Activated CD8-positive, alpha-beta memory T cell treated with anti-CD3 and anti-CD28 coated beads for 48 hours (primary cell): ENCODE measurements around the gene NDUFA12.

Experiments used
- DNase-seq, 3 experiments: peaks; one replicate each; pipeline ENCODE4 v3.0.0-alpha.2; 2020; ENCODE audit warnings: low read depth in 2 of 3, low spot score in 2 of 3

NDUFA12 gene

GRCh38 chr12:94942663-94943062 is 60.8 kb downstream of the NDUFA12 start:
- no peak for DNase-seq

DNA sequence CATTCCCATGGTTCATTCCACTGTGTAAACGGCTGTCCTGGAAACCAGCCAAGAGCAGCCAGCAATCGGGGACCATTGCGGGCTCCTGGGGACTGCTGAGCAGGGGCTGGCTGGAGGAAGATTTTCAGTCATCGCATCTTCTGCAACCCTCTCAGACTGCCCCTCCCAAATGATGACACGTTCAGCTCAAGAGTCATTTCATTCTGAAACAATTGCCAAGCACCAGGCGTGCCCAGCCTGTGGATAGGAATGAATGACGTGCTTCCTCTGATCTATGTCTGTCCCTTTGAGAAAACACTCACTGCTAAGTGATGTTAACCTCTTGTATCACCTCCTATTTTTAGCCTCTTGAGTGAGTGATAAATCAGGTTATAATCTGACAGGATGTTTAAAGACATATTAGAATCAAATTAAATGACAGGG is 62.0 kb downstream of the NDUFA12 start:
- DNase-seq = peak in 1 of 3 experiments; percentile 25

DNA sequence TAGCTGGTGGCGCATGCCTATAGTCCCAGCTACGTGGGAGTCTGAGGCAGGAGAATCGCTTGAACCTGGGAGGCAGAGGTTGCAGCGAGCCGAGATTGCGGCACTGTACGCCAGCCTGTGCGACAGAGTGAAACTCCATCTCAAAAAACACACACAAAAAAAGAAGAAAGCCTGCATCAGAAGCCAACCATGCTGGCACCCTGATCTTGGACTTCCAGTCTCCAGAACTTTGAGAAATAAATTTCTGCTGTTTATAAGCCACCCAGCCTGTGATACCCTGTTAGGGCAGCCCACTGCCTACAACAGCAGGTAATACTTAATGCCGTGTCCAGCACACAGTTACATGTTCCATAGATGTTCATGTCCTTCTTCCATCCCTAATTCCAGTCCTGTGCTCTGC is 62.7 kb downstream of the NDUFA12 start:
- no peak for DNase-seq

DNA sequence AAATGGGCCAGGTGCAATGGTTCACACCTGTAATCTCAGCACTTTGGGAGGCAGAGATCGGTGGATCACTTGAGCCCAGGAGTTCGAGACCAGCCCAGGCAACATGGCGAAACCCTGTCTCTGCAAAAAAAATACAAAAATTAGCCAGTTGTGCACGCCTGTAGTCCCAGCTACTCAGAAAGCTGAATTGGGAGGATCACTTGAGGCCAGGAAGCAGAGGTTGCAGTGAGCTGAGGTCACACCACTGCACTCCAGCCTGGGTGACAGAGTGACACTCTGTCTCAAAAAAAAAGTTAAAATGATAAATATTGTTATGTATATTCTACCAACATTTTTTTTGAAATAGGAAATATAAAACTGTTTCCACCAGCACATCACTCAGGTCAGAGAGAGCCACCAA is 64.9 kb downstream of the NDUFA12 start:
- no peak for DNase-seq

DNA sequence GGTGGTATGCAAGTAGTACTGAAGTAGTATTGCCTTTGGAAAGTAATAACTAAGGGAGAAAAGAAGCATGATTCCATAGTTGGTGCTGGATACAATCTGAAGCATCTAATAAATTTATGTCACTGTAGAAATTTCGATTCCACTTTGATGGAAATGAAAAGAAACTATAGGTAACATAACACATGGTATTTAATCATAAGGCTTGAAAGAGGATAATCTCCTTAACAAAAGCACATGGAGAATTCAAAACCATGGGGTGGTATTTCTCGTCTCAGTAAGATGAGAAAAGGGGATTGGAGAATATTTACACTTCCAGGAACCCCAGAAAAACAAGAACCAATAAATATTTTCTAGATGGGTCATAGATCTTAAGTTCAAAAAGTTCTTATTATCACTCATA is 72.7 kb downstream of the NDUFA12 start:
- no peak for DNase-seq

- no peak for DNase-seq
These were observed 73.3 kb downstream of the NDUFA12 start for GRCh38 chr12:94930216-94930654.

DNA sequence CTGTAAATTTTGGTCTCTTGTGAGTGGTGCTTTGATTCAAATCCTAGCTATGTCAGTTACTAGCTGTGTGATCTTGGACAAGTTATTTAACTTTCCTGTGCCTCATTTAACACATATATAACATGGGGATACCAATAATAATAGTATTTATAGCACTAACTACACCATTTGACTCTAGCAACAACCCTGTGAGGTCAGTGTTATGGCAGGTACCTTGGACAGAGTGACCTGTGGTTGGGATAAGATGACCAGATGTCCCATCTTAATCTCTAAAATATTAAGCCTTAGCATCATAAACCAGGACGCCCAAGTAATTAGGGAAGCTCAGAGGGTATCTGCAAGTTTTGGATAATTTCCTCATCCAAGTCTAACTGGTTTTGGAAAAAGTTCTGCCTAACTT is 73.7 kb downstream of the NDUFA12 start:
- no peak for DNase-seq

GRCh38 chr12:94925729-94926128 is 77.8 kb downstream of the NDUFA12 start:
- no peak for DNase-seq

- DNase-seq = no peak
These were observed 78.3 kb downstream of the NDUFA12 start for GRCh38 chr12:94925206-94925605.

- no peak for DNase-seq
These were observed 80.9 kb downstream of the NDUFA12 start for GRCh38 chr12:94922561-94922960.
